Fibroblast of villous mesenchyme (primary cell): ENCODE measurements around the gene PSEN1. TPM values are rescaled to one million over a fixed set of nuclear protein-coding genes. Genes with fewer than 3 reads are reported as not detected.
A peak's percentile ranks its signal among the peaks of the same experiment; 100 is the strongest.

ENCODE experiments used
- DNase-seq: peaks from one replicate; pipeline ENCODE4 v3.0.0-alpha.2; 2010; ENCODE audit warnings: low read depth
- H3K4me3 ChIP-seq: 2 replicates; pipeline ENCODE4 v1.5.1; 2011; ENCODE audit warnings: low read depth, mild to moderate bottlenecking, low read length
- small RNA-seq: library from RNA; depleted of rRNA; stranded (forward); fragments of <200 nt; gene quantifications from one replicate; pipeline ENCODE3, GENCODE V24; 2012
- total RNA-seq: library from RNA; depleted of rRNA; stranded (reverse); fragments of >200 nt; gene quantifications from 2 replicates; pipeline ENCODE4 v1.2.3, GENCODE V29; 2012
- TF ChIP-seq, protein P1 (sequence below): IDR thresholded peaks from 2 replicates; pipeline ENCODE4 v1.5.1; 2012; ENCODE audit warnings: low read depth, mild to moderate bottlenecking, low read length; ENCODE audit not compliant: insufficient read depth

PSEN1 gene
- total RNA-seq, 1 donor = 57.4 TPM

DNA sequence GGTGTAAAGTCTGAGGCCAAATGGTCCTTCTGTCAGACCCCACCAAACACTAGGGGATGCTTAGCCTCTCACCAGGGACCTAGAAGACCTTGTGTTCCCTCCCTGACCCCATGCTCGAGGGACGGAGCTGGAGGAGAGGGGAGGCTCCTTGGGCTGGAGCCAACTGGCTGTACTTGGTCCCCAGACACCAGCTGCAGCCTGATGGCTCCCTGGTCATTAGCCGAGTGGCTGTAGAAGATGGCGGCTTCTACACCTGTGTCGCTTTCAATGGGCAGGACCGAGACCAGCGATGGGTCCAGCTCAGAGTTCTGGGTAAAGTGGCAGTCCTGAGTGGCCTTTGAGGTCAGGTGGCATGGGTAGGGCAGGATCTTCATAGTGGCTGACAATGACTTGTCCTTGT lies 130.0 kb downstream of the PSEN1 start:
- no peak for DNase-seq
- no peak overlapping the region for H3K4me3 ChIP-seq
- TF ChIP-seq, protein P1, sequence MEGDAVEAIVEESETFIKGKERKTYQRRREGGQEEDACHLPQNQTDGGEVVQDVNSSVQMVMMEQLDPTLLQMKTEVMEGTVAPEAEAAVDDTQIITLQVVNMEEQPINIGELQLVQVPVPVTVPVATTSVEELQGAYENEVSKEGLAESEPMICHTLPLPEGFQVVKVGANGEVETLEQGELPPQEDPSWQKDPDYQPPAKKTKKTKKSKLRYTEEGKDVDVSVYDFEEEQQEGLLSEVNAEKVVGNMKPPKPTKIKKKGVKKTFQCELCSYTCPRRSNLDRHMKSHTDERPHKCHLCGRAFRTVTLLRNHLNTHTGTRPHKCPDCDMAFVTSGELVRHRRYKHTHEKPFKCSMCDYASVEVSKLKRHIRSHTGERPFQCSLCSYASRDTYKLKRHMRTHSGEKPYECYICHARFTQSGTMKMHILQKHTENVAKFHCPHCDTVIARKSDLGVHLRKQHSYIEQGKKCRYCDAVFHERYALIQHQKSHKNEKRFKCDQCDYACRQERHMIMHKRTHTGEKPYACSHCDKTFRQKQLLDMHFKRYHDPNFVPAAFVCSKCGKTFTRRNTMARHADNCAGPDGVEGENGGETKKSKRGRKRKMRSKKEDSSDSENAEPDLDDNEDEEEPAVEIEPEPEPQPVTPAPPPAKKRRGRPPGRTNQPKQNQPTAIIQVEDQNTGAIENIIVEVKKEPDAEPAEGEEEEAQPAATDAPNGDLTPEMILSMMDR = no peak

DNA sequence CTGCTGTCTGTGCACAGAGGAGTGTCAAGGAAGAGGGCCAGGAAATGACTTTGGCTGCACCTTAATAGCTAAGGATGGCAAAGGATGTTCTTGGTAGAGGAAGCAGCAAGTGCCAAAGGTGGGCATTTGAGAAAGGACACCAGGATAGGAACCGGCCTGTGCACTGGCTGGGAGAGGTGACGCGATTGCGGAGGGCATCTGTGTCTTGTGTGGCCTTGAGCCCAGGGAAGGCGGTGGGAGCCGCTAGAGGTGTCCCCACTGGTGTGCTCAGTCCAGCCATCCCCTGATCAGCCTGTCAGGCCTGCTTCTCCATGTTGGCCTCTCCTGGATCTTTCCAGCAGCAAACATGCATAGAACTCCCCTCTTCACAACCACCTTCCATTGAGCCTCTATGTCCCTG lies 131.2 kb downstream of the PSEN1 start:
- H3K4me3 ChIP-seq = no peak overlapping the region
- no peak for DNase-seq
- TF ChIP-seq, protein P1 = no peak

DNA sequence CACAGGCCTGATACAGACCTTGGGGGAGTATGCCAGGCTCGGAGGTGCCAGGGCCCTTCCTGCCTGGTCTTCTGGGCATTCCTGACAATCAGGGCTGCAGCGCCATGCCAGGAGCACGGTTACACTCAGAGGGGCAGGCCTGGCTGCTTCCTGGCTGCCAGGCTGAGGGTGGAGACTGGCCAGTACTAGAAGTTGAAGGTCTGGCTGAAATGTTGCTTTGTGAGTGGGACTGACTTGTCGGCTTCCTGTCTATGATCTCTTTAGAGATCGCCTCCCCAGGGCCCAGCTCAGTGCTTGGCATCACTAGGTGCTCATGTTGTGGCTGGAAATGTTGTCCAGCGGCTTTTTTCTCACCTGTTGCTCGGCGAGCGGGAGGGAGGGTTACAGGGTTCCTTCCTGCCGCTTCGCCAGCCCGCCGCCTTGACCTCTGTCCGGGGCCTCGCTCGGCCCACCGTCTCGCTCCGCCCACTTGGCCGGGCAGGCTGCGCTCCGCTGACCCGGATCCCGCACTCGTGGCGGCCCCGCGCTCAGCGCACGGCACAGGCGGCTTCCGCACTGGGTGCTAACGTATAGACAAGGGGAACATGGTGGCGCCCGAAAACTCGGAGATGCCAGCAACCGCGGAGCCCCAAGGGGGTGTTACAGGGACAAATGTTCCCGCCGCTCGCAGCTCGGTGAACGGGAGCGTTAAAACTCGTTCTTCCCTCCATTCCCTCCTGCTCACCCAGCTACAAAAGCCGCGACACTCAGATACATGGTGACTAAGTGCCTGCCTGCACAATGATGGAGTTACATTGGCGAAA lies 133.6 kb downstream of the PSEN1 start:
- TF ChIP-seq, protein P1 = no peak
- peak; percentile 39 for DNase-seq
- peak overlapping the region; percentile 29 for H3K4me3 ChIP-seq

DNA sequence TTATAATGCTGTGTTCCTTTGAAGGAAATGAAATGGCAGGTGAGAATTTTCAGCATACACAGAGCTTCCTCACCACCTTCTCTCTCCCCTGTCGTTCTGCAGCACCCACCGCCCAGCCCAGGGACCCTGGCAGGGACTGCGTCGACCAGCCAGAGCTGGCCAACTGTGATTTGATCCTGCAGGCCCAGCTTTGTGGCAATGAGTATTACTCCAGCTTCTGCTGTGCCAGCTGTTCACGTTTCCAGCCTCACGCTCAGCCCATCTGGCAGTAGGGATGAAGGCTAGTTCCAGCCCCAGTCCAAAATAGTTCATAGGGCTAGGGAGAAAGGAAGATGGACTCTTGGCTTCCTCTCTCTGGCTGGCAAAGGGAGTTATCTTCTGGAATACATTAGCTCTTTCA lies 136.1 kb downstream of the PSEN1 start:
- no peak for DNase-seq
- TF ChIP-seq, protein P1 = no peak
- no peak overlapping the region for H3K4me3 ChIP-seq

Small RNA genes within 50 kb of the gene (small RNA-seq; reads per million reads assigned to genes)
- gene AC004858.1 = not detected
- not detected for gene RNU6-419P

Other genes with a start within 250 kb of the PSEN1 start
- gene DPF3, start 242.4 kb upstream of the PSEN1 start, total RNA-seq = 6.8 and 10.4 TPM in 2 replicates
- gene DCAF4, start 210.0 kb upstream of the PSEN1 start, total RNA-seq = 12.5 and 14.8 TPM in 2 replicates
- 20.3 and 21.6 TPM in 2 replicates for gene ZFYVE1, start 109.4 kb upstream of the PSEN1 start, total RNA-seq
- 33.8 and 44.0 TPM in 2 replicates for gene RBM25, start 78.0 kb upstream of the PSEN1 start, total RNA-seq
- 1.6 and 4.3 TPM in 2 replicates for gene PAPLN, start 101.0 kb downstream of the PSEN1 start, total RNA-seq